Neural cell (in vitro differentiated cells): Measurements from ENCODE around the gene OPRM1.

Experiments used
- RAD21 ChIP-seq: fragments of 450-650 bp; conservative IDR thresholded peaks from 2 replicates; pipeline ENCODE4 v1.6.1; 2014; ENCODE audit warnings: antibody characterized with exemption, mild to moderate bottlenecking, moderate library complexity
- REST ChIP-seq: IDR thresholded peaks from 2 replicates; pipeline ENCODE4 v1.6.1; 2012; ENCODE audit warnings: borderline replicate concordance

- TF ChIP-seq REST: no peak
- no peak for TF ChIP-seq RAD21
Observed at GRCh38 chr6:154122195-154122925, 83.3 kb downstream of the OPRM1 start.
